IPS DF 6.9 (cell line): Measurements from ENCODE around the gene ZNF423.

Experiments used
- DNase-seq: peaks from one replicate; pipeline ENCODE4 v3.0.0-alpha.2; 2013; ENCODE audit warnings: low read depth, low spot score
- H3K27ac ChIP-seq: one replicate; pipeline ENCODE4 v1.5.1; 2013; ENCODE audit warnings: low read length, control low read depth
- H3K27me3 ChIP-seq: 2 replicates; pipeline ENCODE4 v1.6.1; 2013; ENCODE audit warnings: mild to moderate bottlenecking, low read length; ENCODE audit not compliant: control insufficient read depth, insufficient read depth
- H3K36me3 ChIP-seq: 2 replicates; pipeline ENCODE4 v1.6.1; 2013; ENCODE audit warnings: low read length; ENCODE audit not compliant: control insufficient read depth, insufficient read depth
- H3K4me1 ChIP-seq: 2 replicates; pipeline ENCODE4 v1.6.1; 2013; ENCODE audit warnings: low read length; ENCODE audit not compliant: control insufficient read depth, insufficient read depth
- H3K4me3 ChIP-seq: 2 replicates; pipeline ENCODE4 v1.5.1; 2013; ENCODE audit warnings: mild to moderate bottlenecking, low read length
- H3K9me3 ChIP-seq: 2 replicates; pipeline ENCODE4 v1.6.1; 2013; ENCODE audit warnings: low read length, inconsistent platforms; ENCODE audit not compliant: control insufficient read depth, insufficient read depth
- WGBS: extraction: QIAGEN DNeasy Blood & Tissue Kit; methylation state at CpG from one replicate; pipeline ENCODE4 v1.1.7; 2013; ENCODE audit warnings: mixed read lengths, missing lambda C conversion rate; ENCODE audit not compliant: insufficient read length, insufficient coverage; 5-methylcytosine and 5-hydroxymethylcytosine counted together

Gene ZNF423

DNA sequence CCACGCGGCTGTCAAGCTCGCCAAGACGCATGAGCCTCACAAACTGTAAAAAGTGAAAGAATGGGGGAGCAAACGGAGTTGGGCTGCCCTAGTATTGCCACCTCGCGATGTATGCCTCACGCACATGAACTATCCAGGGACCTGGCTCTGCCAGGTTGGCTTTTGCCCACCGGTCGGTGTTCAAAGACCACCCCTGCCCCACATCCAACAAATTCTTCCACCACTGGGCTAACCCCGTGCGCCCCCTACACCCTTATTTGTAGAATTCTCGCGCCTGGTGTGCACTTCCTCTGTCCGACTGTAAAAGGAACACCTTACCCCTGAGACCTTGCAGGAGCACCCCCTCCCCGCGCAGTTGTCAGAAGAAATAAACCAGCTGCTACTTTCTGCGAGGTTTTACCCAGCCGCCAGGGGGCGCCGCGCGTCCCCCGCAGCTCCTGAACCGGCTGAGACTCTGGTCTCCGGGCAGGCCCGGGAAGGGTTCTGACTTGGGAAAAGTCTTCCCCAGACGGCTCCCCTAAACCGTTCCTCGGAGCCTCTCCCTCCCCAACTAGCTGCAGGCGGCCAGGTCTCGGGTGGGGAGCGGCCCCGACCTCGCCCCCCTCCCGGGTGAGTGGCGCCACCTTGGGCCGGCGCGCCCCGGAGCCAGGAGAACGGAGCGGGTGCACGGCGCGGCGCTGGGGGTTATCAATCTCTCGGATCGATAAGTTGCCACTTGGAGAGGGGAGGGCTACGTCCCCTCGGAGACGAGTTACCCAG is 1.7 kb upstream of the ZNF423 start:
- DNase-seq = no peak
- Histone ChIP-seq H3K27me3 (no peaks in the 10 kb centered on the region; the same call in 1 of the 2 replicates), H3K4me3 (peak overlapping the region; percentile 76; the same call in 1 of the 2 replicates), H3K27ac (no peak overlapping the region), H3K9me3 (no peaks in the 10 kb centered on the region), H3K4me1 (no peaks in the 10 kb centered on the region), H3K36me3 (no peaks in the 10 kb centered on the region)
- no CpG with 5 or more reads among the region's 52 CpGs for WGBS

DNA sequence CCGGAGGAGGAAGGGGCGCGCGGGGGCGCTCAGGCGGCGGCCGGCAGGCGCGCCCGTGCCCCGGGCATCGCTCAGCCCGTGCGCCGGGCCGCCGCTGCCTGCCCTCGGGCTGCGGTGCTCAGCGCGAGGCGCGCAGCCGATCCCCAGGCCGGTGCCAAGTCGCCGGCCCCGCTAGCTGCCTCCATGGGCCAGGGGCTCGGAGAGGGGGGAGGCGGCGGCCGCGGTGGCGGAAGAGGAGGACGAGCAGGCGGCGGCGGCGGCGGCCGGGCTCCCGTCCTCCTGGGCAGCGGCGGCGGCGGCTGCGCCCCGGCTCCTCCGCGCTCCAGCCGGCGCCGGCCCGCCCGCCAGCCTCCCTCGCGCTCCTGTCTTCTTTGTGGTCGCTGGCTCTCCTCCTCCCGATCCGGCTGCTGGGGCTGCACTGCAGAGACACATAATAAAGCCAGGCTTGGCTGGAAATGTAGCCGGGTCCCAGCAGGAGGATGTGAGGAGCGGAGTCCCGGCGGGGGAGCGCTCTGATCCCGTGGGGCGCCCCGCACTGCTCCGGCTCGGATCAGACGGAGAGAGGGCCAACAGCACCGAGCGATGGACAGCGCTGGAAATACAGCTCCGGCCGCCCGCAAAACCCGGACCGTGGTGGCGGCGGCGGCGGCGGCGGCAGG is 889 bp upstream of the ZNF423 start:
- DNase-seq = no peak
- no peaks in the 10 kb centered on the region for H3K36me3 ChIP-seq
- H3K4me1 ChIP-seq = peaks cover 2% of the 10 kb centered on the region; the same call in 1 of the 2 replicates
- no peaks in the 10 kb centered on the region; the same call in 1 of the 2 replicates for H3K27me3 ChIP-seq
- no peak overlapping the region for H3K27ac ChIP-seq
- WGBS = no CpG with 5 or more reads among the region's 86 CpGs
- peak overlapping the region; percentile 76; the same call in 1 of the 2 replicates for H3K4me3 ChIP-seq
- no peaks in the 10 kb centered on the region for H3K9me3 ChIP-seq

DNA sequence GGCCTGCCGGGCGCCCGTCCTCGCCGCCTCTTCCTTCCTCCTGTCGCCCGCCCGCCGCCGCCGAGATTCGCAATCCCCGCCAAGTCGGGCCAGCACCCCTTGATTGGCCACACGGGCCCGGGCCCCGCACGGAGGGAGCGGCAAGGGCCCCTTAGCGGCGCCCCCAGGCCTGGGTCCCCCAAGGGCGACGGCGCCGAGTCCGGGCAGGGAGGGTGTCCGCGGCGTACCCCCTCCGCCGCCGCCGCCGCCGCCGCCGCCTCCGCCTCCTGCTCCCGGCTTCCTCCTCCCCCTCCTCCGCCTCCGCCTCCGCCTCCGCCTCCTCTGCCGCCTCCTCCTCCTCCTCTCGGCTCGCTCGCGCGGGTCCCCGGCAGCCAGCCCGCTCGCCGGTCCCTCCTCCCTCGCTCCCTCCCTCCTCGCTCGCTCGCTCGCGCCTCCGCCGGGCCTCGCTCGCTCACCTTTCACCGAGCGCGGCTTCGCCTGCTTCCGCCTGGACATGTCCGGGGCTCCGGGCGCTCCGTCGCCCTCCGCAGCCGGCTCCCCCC is 561 bp downstream of the ZNF423 start:
- H3K27ac ChIP-seq = no peak overlapping the region
- no peak for DNase-seq
- no peaks in the 10 kb centered on the region for H3K9me3 ChIP-seq
- peaks cover 3% of the 10 kb centered on the region for H3K4me1 ChIP-seq
- H3K36me3 ChIP-seq = no peaks in the 10 kb centered on the region
- no CpG with 5 or more reads among the region's 75 CpGs for WGBS
- H3K4me3 ChIP-seq = peak overlapping the region; percentile 76
- no peaks in the 10 kb centered on the region; the same call in 1 of the 2 replicates for H3K27me3 ChIP-seq

DNA sequence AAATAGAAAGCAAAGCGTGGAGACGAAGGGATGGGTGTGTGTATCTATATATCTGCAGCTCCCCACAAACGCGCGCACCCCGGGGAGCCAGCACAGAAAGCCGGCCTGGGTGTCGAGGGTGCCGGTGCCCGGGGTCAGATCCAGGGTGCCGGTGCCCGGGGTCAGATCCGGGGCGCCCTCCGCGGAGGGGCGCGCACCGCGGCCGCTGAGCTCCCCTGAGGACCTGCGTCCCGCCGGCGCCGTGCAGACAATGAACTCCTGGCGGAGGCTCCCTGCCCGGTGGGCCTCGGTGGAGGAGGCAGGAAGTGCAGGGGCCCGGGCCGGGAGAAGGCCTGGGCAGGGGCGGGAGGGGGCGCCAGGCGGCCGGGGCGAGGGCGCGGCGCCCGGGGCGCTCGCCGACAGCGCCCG is 1.1 kb downstream of the ZNF423 start:
- no CpG with 5 or more reads among the region's 45 CpGs for WGBS
- peak overlapping the region; percentile 76 for H3K4me3 ChIP-seq

DNA sequence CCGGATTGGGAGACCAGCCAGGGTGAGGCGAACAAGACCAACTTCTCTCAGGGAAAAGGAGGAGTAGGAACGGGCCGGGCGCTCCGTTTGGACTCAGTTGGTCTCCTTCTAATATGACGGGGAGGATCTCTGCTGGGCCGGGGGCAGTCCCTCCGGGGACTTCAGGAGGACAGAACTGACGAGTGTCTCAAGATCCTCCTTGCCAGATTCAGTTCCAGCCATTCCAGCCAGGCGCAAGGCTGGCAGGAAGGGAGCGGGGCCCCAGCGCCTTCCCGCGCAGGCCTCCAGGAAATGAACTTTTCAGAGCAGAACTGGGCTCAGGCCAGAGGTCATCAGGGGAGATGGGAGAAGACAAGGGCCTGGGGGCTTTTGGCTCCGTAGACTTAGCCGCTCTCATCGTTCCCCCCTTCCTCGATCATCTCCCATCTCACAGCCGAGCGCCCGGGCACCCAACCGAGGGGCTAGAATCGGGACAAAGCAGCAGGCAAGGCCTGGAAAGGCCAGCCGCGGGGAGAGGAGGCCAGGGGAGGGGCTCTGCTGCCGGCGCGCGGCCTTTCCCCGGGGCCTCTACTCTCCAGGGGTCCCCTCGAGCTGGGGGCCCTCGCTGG is 1.6 kb downstream of the ZNF423 start:
- WGBS = no CpG with 5 or more reads among the region's 33 CpGs
- DNase-seq = no peak
- H3K27me3 ChIP-seq = no peaks in the 10 kb centered on the region; the same call in 1 of the 2 replicates
- H3K4me1 ChIP-seq = peaks cover 3% of the 10 kb centered on the region
- no peak overlapping the region for H3K27ac ChIP-seq
- no peaks in the 10 kb centered on the region for H3K9me3 ChIP-seq
- H3K36me3 ChIP-seq = no peaks in the 10 kb centered on the region
- peak overlapping the region; percentile 76; the same call in 1 of the 2 replicates for H3K4me3 ChIP-seq

More for the DNA sequence above, 1.1 kb downstream of the ZNF423 start:
- no peaks in the 10 kb centered on the region for H3K9me3 ChIP-seq
- H3K27me3 ChIP-seq = no peaks in the 10 kb centered on the region; the same call in 1 of the 2 replicates
- peaks cover 3% of the 10 kb centered on the region for H3K4me1 ChIP-seq
- no peak overlapping the region for H3K27ac ChIP-seq
- no peak for DNase-seq
- H3K36me3 ChIP-seq = no peaks in the 10 kb centered on the region

DNA sequence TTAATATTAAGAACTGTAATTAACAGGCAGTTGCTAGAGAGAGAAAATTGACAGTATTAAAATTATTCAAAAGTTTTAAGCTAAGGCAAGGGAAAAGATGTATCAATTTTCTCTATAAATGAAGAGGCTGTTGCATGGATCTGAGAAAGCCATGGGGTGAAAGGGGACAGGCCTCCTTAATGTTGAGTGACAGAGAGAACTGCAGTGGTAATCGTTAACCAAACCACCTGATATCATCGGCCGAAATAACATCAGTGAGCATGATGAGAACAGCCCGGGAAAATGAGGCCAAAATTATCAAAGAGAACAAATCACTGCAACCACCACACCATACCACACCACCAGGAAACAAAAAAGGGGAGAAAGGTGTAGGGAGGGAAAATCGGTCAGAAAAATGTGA is 3.6 kb downstream of the ZNF423 start:
- no peak for DNase-seq
- Histone ChIP-seq H3K9me3 (no peaks in the 10 kb centered on the region), H3K4me3 (no peak overlapping the region), H3K27ac (no peak overlapping the region), H3K4me1 (peaks cover 3% of the 10 kb centered on the region), H3K36me3 (no peaks in the 10 kb centered on the region), H3K27me3 (no peaks in the 10 kb centered on the region)
- no CpG with 5 or more reads among the region's 5 CpGs for WGBS

DNA sequence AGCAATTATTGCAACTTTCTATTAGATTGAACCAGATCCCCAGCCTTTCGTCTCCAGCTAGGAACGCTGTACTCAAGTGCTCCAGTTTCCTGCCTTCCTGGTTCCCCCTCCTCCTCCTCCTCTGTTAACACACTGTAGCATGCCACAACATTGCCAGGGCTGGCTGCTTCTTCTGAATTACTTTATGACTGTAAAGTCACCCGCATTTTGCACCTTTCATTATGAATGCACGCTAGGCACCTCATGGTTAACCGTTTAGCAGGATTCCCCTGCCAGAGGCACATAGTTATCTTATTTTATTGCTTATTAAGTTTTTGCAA is 4.5 kb downstream of the ZNF423 start:
- peaks cover 5% of the 10 kb centered on the region for H3K4me1 ChIP-seq
- no peaks in the 10 kb centered on the region for H3K9me3 ChIP-seq

DNA sequence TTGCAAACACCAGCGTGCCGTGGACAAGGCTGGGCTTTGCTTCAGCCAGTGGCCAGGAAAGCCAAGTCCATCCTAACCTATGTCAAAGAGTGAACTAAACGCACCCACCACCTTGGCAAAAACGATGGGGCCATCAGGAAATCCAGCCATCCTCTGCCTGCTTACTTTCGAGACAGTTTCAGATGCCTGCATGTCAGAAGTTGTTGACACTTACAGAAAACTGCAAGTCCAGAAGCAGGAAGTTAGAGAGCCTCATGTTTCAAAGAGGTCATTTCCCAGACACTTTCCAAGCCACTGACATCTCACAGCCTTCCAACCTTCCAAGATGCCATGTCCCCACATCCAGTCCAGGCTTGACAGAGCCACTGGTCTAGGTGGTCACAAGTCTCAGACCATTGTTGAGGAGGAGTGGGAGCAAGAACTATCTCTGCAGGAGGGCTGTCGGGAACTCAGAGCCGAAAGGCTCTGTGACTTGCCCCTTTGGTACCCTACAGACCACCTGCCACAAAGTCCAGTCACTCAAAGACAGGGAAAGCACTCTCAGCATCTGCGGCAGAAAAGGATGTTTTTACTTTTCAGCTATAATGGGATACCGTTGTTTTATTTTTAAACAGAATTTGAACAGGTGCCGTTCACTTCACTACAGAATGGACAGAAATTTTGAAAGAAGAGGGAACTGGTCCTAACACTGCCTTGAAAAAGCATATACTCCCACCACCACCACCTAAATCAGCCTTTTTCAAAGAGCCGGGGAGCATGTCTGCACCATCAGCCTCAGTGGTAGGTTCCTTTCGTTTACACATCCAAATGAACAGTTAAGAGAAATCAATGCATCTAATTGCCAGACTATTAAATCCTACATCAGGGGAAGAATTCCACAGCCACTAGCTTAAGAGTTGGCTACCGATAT is 5.1 kb downstream of the ZNF423 start:
- DNase-seq = no peak
- Histone ChIP-seq H3K9me3 (no peaks in the 10 kb centered on the region), H3K4me3 (no peak overlapping the region), H3K27me3 (no peaks in the 10 kb centered on the region), H3K4me1 (peaks cover 8% of the 10 kb centered on the region), H3K36me3 (no peaks in the 10 kb centered on the region), H3K27ac (no peak overlapping the region)
- no CpG with 5 or more reads among the region's 13 CpGs for WGBS

More for the DNA sequence above, 4.5 kb downstream of the ZNF423 start:
- H3K27me3 ChIP-seq = no peaks in the 10 kb centered on the region
- no peak for DNase-seq
- WGBS = no CpG with 5 or more reads among the region's 5 CpGs
- H3K4me3 ChIP-seq = no peak overlapping the region
- H3K27ac ChIP-seq = no peak overlapping the region
- H3K36me3 ChIP-seq = no peaks in the 10 kb centered on the region

DNA sequence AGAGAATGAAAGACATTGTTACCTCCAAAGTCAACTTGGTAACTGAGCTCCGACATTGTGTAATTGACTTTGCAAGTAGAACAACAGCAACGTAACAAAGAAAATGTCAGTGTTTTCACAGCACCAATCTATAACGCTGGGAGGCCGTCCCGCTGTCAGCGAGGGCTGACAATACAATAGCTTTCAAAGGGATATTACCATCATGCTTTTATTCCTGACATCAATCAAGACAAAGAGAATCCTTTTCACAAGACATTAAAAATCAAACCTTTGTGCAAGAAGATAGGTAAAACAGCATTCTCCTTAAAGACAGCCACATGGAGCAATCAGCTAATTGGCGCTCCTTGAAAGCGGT is 6.2 kb downstream of the ZNF423 start:
- no peaks in the 10 kb centered on the region for H3K27me3 ChIP-seq
- no peak for DNase-seq
- no peak overlapping the region for H3K4me3 ChIP-seq
- H3K9me3 ChIP-seq = no peaks in the 10 kb centered on the region
- no peak overlapping the region for H3K27ac ChIP-seq
- no CpG with 5 or more reads among the region's 8 CpGs for WGBS
- no peaks in the 10 kb centered on the region for H3K36me3 ChIP-seq
- peaks cover 9% of the 10 kb centered on the region for H3K4me1 ChIP-seq
